HEK293 (cell line): ENCODE measurements around the gene NPR3.

Source experiments
- KLF9 ChIP-seq: fragments of 450-650 bp; formaldehyde crosslinking; IDR thresholded peaks from 2 replicates; pipeline ENCODE4 v1.5.1; 2016; ENCODE audit warnings: missing biosample characterization, missing genetic modification characterization, low read depth
- YY1 ChIP-seq: fragments of 450-650 bp; formaldehyde crosslinking; IDR thresholded peaks from 2 replicates; pipeline ENCODE4 v1.5.1; 2018; ENCODE audit warnings: missing biosample characterization, missing genetic modification characterization
- ZNF223 ChIP-seq: fragments of 450-650 bp; formaldehyde crosslinking; IDR thresholded peaks from 2 replicates; pipeline ENCODE4 v1.5.1; 2016; ENCODE audit warnings: missing biosample characterization, missing genetic modification characterization
- ZNF274 ChIP-seq, 2 experiments: fragments of 200-500 bp in 1 of 2; fragments of 450-650 bp in 1 of 2; sonication (Bioruptor generic) in 1 of 2; formaldehyde crosslinking in 1 of 2; IDR thresholded peaks; 2 replicates each; pipeline versions ENCODE4 v1.5.1 to v1.6.1; 2014 to 2016; ENCODE audit warnings: borderline replicate concordance in 1 of 2, inconsistent platforms in 1 of 2, low read length in 1 of 2, missing biosample characterization in 1 of 2, missing genetic modification characterization in 1 of 2
- ZNF398 ChIP-seq: fragments of 450-650 bp; formaldehyde crosslinking; IDR thresholded peaks from 2 replicates; pipeline ENCODE4 v1.5.1; 2017; ENCODE audit warnings: missing biosample characterization, missing genetic modification characterization
- ZNF416 ChIP-seq: fragments of 450-650 bp; formaldehyde crosslinking; IDR thresholded peaks from 2 replicates; pipeline ENCODE4 v1.5.1; 2016; ENCODE audit warnings: missing biosample characterization, missing genetic modification characterization
- ZNF513 ChIP-seq: fragments of 450-650 bp; IDR thresholded peaks from 2 replicates; pipeline ENCODE4 v1.5.1; 2018; ENCODE audit warnings: missing biosample characterization, missing genetic modification characterization
- ZNF514 ChIP-seq: fragments of 450-650 bp; formaldehyde crosslinking; IDR thresholded peaks from 2 replicates; pipeline ENCODE4 v1.5.1; 2016; ENCODE audit warnings: missing biosample characterization, missing genetic modification characterization
- ZNF558 ChIP-seq: fragments of 450-650 bp; formaldehyde crosslinking; IDR thresholded peaks from 2 replicates; pipeline ENCODE4 v1.5.1; 2016; ENCODE audit warnings: missing biosample characterization, missing genetic modification characterization
- ZNF571 ChIP-seq: fragments of 450-650 bp; formaldehyde crosslinking; IDR thresholded peaks from 2 replicates; pipeline ENCODE4 v1.5.0; 2017; ENCODE audit warnings: missing biosample characterization, missing genetic modification characterization
- ZNF692 ChIP-seq: fragments of 450-650 bp; formaldehyde crosslinking; IDR thresholded peaks from 2 replicates; pipeline ENCODE4 v1.5.1; 2016; ENCODE audit warnings: missing biosample characterization, missing genetic modification characterization
- TF ChIP-seq, protein P1 (sequence below): fragments of 450-650 bp; formaldehyde crosslinking; IDR thresholded peaks from 2 replicates; pipeline ENCODE4 v1.5.1; 2016; ENCODE audit warnings: missing biosample characterization, missing genetic modification characterization
- TF ChIP-seq, protein P2 (sequence below): fragments of 450-650 bp; formaldehyde crosslinking; IDR thresholded peaks from 2 replicates; pipeline ENCODE4 v1.5.1; 2016; ENCODE audit warnings: missing biosample characterization, missing genetic modification characterization

DNA sequence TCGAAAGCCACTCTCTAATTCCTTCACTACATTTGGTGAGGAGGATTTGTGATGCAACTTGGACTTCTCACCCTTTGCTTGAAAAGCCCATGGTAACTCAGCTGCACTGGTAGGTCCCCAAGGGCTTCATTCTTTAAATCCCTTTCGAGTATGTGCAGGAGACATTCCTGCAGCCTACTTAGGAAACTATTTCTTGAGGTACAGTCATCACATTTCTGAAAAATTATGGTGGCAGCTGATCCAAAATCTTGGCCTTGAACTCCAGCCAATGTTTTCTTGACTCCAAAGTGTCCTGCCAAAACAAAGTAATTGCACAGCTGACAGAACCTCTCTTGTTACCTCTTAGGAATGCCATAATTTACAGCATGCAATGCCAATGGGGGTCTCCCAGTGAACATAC lies 99.7 kb downstream of the NPR3 start:
- TF ChIP-seq ZNF558 (tag by site-specific recombination) (no peak), YY1 (tag by site-specific recombination) (no peak), ZNF514 (tag by site-specific recombination) (no peak), ZNF223 (tag by site-specific recombination) (no peak), ZNF416 (tag by site-specific recombination) (no peak), ZNF274 (IDR thresholded peaks at IDR 0.05; ENCODE audit: low read length) (no peak), ZNF274 (tag by site-specific recombination; IDR thresholded peaks at IDR 0.05; ENCODE audit: borderline replicate concordance) (no peak), KLF9 (tag by site-specific recombination) (no peak), ZNF571 (tag by site-specific recombination) (no peak), ZNF692 (tag by site-specific recombination) (no peak), ZNF513 (tag by site-specific recombination) (no peak), ZNF398 (tag by site-specific recombination) (no peak)
- TF ChIP-seq, protein P1, sequence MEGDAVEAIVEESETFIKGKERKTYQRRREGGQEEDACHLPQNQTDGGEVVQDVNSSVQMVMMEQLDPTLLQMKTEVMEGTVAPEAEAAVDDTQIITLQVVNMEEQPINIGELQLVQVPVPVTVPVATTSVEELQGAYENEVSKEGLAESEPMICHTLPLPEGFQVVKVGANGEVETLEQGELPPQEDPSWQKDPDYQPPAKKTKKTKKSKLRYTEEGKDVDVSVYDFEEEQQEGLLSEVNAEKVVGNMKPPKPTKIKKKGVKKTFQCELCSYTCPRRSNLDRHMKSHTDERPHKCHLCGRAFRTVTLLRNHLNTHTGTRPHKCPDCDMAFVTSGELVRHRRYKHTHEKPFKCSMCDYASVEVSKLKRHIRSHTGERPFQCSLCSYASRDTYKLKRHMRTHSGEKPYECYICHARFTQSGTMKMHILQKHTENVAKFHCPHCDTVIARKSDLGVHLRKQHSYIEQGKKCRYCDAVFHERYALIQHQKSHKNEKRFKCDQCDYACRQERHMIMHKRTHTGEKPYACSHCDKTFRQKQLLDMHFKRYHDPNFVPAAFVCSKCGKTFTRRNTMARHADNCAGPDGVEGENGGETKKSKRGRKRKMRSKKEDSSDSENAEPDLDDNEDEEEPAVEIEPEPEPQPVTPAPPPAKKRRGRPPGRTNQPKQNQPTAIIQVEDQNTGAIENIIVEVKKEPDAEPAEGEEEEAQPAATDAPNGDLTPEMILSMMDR (tag by site-specific recombination): no peak
- TF ChIP-seq, protein P2, sequence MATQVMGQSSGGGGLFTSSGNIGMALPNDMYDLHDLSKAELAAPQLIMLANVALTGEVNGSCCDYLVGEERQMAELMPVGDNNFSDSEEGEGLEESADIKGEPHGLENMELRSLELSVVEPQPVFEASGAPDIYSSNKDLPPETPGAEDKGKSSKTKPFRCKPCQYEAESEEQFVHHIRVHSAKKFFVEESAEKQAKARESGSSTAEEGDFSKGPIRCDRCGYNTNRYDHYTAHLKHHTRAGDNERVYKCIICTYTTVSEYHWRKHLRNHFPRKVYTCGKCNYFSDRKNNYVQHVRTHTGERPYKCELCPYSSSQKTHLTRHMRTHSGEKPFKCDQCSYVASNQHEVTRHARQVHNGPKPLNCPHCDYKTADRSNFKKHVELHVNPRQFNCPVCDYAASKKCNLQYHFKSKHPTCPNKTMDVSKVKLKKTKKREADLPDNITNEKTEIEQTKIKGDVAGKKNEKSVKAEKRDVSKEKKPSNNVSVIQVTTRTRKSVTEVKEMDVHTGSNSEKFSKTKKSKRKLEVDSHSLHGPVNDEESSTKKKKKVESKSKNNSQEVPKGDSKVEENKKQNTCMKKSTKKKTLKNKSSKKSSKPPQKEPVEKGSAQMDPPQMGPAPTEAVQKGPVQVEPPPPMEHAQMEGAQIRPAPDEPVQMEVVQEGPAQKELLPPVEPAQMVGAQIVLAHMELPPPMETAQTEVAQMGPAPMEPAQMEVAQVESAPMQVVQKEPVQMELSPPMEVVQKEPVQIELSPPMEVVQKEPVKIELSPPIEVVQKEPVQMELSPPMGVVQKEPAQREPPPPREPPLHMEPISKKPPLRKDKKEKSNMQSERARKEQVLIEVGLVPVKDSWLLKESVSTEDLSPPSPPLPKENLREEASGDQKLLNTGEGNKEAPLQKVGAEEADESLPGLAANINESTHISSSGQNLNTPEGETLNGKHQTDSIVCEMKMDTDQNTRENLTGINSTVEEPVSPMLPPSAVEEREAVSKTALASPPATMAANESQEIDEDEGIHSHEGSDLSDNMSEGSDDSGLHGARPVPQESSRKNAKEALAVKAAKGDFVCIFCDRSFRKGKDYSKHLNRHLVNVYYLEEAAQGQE: no peak
